ENCODE results near the gene PCAT6.

DNA sequence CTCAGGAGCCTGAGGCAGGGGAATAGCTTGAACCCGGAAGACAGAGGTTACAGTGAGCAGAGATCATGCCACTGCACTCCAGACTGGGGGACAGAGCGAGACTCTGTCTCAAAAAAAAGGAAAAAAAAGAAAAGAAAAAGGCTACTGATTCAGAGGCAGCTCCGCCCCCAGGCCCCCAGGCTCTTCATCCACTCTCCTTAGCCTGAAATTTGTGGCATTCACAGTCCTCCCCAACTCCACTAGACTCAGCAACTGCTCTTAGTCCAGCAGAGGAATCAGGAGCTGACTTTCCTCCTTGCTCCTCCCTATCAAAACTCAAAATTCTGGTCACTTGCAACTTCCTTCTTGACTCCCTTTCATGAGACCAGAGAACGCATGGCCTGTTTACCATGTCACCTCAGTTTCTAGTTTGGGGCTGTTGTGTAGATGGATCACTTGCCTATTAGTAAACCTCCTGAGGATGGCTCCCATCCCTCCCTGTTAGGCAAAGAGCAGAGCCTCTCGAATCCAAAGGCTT, 27.1 kb downstream of the PCAT6 start:
- TF ChIP-seq EZH2 (IDR thresholded peaks at IDR 0.05; ENCODE audit: insufficient read depth, poor library complexity, severe bottlenecking) = no peak
- TF ChIP-seq EZH2phosphoT487 (IDR thresholded peaks at IDR 0.05; ENCODE audit: insufficient read depth, low read depth) = no peak

Measured in GM23248 (cell line).